ENCODE measurements around the gene TMEM121.
"Not testable (repeated sequence)": the region's sequence is repeated elsewhere in the genome, so short reads cannot be mapped to it uniquely, and the experiment has no call there.

The TMEM121 gene

DNA sequence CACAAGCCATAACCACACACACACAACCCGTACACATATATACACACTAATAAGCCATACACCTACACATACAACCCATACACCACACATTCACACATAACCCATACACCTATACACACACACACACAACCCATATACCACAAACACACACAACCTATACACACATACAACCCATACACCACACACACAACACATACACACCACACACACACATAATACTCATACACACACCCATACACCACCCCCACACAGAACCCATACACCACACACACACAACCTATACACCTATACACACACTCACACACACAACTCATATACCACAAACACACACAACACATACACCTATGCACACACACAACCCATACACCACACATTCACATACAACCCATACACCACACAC, 44.1 kb downstream of the TMEM121 start:
- DNase-seq (ENCODE audit: low read depth) = no peak

DNA sequence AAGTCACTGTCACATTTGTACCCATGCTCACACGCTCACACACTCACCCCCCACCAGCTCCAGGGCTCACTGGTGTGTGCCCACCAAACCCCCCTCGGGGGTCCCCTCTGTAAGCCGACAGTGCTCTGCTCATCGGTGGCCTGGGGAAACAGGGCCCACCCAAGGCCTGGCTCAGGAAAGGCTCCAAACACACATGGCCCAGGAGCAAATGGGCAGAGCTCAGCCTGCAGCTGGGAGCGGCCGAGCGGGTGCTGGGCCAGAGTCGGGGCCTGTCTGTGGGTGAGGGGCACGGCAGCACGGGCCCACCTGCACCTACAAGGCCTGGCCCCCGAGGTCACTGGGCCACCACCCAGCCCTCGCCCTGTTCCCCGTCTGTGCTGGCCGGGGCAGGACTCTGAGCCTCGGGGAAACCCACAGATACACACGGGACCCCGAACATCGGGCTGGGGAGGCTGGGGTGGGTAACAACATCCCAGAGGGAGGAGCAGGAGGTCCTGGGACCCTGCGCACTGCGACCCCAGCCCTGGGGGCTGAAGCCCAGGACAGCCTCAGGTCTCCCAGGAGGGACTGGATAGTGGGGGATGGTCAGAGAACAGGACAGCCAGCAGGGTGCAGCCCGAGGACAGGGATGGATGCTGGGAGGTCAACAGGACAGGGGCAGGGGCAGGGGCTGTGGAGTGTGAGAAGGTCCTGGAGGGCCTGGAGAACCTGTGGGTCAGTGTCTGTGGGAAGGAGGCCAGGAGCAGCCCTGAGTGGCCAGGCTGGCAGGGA, 45.0 kb downstream of the TMEM121 start:
- not testable (repeated sequence) for DNase-seq (ENCODE audit: low read depth)

DNA sequence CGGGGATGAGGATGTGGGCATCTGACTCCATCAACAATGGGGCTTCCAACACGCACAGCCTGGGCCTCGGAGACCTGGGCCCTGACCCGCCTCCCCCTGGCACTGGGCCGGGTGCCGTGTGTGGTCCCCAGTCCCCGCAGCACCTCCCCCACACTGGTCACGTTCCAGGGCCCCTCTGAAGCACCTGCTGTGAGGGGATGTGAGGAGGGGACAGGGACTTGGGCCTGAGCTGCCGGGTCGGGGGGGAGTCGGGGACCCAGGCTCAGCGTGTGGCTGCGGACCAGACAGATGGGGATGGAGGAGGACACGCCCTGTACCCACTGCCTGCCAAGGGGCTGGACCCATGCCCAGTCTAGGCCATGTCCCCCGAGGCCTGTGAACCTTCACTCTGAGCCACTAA, 45.7 kb downstream of the TMEM121 start:
- DNase-seq (ENCODE audit: low read depth) = not testable (repeated sequence)

DNA sequence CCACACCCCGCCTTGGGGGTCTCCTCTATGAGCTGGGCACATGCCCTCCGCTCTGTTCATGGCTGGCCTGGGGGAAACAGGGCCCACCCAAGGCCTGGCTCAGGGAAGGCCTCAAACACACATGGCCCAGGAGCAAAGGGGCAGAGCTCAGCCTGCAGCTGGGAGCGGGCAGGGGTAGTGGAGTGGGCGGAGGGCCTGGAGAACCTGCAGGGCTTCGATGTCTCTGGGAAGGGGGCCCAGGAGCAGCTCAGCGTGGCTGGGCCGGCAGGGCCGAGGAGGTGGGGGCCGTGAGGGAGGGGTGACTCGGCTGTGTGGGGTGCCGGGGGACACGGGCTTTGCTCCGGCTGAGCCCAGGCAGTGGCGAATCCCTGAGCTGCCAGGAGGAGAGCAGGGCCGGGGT, 47.5 kb downstream of the TMEM121 start:
- not testable (repeated sequence) for DNase-seq (ENCODE audit: low read depth)

DNA sequence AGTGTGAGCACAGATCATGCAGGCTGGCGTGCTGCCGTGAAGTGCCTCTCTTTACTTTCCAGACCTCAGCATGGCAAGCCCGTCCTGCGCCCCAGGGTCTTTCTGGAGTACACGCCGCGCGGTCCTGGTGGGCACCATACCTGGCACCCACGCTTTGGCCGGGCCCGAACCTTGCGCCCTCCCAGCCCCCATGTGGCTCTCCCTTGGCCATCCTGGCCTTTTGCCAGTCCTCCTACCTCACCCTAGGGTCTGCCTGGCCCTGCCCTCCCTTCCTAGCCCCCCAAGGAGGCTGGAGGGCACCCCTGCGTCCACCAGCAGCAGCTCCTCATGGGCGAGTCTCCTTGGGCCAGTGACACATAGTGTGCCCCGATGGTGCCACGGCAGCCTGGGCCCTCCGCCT, 48.0 kb downstream of the TMEM121 start:
- not testable (repeated sequence) for DNase-seq (ENCODE audit: low read depth)

DNA sequence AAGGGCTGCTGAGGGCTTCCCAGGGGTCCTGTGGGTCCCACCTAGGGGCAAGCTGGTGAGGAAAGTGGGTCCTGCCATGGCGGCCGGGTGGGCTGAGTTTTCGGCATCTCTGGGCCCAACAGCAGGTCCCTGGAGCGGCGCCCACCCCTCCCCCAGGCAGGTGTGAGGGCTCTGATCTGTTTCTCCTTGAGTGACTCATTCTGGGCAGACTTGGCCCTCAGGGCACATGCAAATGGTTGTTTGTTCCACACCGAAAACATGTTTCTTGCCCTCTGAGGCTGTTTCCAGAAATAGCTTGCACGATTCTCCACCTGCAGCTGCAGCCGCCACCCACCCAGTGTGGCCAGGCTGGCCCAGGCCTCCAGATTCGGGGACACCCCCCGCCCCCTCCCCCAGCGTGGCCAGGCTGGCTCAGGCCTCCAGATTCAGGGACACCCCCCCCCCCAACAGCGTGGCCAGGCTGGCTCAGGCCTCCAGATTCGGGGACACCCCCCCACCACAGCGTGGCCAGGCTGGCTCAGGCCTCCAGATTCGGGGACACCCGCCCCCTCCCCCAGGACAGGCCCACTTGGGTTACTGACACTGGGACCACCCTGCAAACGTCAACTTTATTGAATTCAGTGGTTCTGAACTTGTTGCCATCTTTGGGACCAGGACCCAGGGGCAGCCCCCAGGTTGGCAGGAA, 48.8 kb downstream of the TMEM121 start:
- not testable (repeated sequence) for DNase-seq (ENCODE audit: low read depth)

DNA sequence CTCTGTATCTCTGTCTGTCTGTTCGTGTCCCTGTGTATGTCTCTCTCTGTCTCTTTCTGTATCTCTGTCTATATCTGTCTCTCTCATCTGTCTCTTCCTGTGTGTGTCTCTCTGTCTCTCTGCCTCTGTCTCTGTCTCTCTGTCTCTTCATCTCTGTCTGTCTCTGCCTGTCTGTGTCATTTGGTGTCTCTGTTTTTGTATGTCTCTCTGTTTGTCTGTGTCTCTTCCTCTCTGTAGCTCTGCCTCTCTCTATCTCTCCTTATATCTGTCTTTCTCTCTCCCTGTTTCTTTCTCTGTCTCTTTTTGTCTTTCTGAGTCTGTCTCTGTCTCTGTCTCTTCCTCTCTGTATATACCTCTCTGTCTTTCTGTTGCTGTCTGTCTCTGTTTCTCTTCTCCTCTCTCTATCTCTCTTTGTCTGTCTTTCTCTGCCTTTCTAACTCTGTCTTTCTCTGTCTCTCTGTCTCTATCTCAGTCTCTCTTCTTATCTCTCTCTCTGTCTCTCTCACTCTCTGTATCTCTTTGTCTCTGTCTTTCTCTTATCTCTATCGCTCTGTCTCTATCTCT, 50.2 kb downstream of the TMEM121 start:
- DNase-seq (ENCODE audit: low read depth) = no peak

DNA sequence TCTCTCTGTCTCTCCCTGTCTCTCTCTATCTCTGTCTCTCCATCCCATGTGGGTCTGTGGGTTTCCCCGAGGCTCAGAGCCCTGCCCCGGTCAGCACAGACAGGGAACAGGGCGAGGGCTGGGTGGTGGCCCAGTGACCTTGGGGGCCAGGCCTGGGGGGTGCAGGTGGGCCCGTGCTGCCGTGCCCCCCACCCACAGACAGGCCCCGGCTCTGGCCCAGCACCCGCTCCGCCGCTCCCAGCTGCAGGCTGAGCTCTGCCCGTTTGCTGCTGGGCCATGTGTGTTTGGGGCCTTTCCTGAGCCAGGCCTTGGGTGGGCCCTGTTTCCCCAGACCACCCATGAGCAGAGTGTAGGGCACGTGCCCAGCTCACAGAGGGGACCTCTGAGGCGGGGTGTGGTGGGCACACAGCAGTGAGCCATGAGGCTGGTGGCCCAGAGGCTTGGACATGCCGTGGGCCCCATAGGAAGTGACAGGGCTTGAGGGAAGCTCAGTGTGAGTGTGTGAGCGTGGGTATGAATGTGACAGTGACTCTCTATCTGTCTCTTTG, 51.0 kb downstream of the TMEM121 start:
- no peak for DNase-seq (ENCODE audit: low read depth)

DNA sequence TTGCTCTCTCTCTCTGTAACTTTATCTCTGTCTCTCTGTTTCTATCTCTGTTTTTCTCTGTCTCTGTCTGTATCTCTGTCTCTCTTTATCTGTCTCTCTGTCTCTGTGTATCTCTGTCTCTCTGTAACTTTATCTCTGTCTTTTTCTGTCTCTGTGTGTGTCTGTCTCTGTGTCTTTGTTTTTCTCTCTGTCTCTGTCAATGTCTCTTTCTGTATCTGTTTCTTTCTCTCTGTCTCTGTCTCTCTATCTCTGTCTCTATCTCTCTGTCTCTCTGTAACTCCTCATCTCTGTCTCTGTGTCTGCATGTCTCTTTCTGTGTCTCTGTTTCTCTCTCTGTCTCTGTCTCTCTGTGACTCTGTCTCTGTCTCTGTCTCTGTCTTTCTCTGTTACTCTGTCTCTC, 51.7 kb downstream of the TMEM121 start:
- no peak for DNase-seq (ENCODE audit: low read depth)

DNA sequence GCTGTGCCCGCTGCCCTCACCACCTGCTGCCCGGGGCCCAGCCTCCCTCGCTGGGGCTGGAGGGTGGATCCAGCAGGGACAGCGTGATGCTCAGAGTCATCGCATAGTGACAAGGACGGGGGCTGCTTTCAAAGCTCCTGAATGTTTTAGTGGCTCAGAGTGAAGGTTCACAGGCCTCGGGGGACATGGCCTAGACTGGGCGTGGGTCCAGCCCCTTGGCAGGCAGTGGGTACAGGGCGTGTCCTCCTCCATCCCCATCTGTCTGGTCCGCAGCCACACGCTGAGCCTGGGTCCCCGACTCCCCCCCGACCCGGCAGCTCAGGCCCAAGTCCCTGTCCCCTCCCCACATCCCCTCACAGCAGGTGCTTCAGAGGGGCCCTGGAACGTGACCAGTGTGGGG, 52.8 kb downstream of the TMEM121 start:
- not testable (repeated sequence) for DNase-seq (ENCODE audit: low read depth)
